Measurements from ENCODE around the gene DHTKD1.
"Not testable (repeated sequence)": the region's sequence is repeated elsewhere in the genome, so short reads cannot be mapped to it uniquely, and the experiment has no call there.

Gene DHTKD1

DNA sequence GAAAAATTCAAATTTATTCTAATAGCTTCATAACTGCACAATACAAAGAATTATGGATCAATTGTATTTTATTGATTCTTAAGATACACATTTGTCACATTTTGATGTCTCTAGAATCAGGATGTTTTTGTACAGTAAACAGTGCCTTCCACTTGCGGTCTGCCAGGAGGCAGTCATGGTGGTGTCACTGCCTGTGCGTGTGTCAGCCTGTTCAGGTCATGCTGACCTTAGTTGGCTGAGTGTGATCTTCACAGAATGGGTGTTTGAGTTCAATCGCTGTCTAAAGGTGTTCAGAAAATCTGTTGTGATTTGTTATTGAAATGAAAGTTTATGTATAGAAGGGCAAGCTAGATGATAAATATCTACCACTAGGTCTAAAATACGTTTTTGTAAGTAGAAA, 81.4 kb downstream of the DHTKD1 start:
- FAIRE-seq: no peak

DNA sequence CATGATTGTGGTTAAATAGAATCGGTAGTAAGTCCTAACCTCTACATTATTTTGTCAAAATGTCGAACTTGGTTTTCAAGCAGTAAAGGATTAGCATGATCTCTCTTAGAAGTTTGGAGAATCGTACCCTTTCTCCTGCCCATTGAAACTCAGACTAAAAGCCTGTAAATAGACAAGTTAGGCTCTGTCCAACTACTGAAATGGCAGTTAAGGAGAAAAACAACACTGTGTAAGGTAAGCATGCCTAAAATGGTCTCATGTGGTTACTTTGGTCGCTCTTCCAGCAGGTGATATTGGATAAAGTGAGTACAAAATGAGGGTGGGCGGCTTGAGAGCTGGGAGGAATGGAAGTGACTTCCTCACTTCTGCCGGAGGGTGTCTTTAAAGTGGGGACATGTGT, 85.8 kb downstream of the DHTKD1 start:
- DNase-seq (ENCODE audit: low spot score) (no peak), FAIRE-seq (no peak)

More for the DNA sequence above, 81.4 kb downstream of the DHTKD1 start:
- no peak for DNase-seq (ENCODE audit: low spot score)

DNA sequence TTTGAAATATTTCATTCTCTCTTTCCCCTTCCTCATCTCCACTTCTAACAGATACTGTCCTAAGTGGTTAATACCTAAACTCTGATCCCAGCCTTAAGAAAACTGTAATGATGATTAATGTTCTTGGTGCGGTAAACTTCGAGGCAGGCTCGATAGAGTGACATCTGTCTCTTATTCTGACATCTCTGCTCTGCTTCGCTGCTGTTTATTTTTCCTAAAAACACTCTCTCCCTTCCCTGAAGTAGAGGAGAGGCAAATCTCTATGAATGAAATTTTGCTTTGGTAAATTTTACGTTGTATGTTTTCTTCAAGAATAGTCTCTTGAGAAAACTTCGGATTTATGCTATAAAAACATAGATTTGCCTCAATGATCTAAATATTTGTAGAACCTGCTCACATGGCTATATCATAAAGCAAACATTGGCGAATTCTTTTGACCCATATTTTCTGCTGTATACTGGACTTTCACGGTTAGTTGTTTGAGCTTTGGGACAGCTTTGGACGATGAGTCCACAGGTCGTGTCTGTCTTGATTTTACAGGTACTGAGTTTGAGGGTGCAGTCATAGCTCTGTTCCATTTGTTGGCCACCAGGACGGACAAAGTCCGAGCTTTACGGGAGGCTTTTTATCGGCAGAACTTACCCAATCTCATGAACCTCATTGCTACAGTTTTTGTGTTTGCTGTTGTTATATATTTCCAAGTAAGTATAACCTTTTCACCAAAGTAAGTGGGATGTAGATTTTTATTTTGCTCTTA, 87.8 kb downstream of the DHTKD1 start:
- DNase-seq (ENCODE audit: low spot score): no peak
- no peak for FAIRE-seq

DNA sequence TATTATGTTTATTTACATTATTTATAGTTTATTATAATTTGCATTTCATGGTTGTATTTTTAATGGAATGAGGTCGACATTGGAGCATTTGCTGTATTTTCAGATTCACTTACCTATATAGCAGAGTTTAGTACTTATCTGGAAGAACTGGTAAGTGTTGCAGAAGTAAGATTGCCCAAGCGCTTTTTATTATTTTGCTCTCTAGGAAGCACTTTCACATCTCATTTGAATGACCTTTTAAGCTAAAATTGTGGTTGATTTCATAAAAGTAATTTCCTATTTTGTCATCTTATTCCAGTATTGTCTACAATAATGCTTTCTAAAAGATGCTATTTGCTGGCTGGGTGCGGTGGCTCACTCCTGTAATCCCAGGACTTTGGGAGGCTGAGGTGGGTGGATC, 89.4 kb downstream of the DHTKD1 start:
- FAIRE-seq: no peak
- no peak for DNase-seq (ENCODE audit: low spot score)

DNA sequence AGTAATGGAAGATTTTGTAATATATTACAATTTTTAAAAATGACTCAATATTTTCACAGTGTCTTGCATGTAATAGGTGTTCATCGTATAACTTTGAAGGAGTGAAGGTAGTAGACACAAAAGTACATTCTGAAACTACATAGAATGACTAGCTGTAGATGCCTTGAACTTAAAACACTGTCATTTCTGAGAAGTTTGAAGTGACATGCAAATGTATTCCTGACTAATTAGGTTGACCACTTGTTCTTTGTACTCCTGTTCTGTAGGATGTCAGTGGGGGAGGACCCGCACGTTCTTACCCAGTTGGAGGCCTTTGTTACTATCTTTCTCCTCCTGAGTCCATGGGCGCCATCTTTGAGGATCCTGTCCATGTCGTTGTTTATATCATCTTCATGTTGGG, 91.9 kb downstream of the DHTKD1 start:
- DNase-seq (ENCODE audit: low spot score) (no peak), FAIRE-seq (no peak)

GRCh38 chr10:12162927-12163326, 94.2 kb downstream of the DHTKD1 start:
- DNase-seq (ENCODE audit: low spot score) (no peak), FAIRE-seq (no peak)

- FAIRE-seq (no peak), DNase-seq (ENCODE audit: low spot score) (no peak)
Observed at GRCh38 chr10:12164085-12164484, 95.3 kb downstream of the DHTKD1 start.

- no peak for DNase-seq (ENCODE audit: low spot score)
- no peak for FAIRE-seq
Observed at GRCh38 chr10:12165036-12165435, 96.3 kb downstream of the DHTKD1 start.

DNA sequence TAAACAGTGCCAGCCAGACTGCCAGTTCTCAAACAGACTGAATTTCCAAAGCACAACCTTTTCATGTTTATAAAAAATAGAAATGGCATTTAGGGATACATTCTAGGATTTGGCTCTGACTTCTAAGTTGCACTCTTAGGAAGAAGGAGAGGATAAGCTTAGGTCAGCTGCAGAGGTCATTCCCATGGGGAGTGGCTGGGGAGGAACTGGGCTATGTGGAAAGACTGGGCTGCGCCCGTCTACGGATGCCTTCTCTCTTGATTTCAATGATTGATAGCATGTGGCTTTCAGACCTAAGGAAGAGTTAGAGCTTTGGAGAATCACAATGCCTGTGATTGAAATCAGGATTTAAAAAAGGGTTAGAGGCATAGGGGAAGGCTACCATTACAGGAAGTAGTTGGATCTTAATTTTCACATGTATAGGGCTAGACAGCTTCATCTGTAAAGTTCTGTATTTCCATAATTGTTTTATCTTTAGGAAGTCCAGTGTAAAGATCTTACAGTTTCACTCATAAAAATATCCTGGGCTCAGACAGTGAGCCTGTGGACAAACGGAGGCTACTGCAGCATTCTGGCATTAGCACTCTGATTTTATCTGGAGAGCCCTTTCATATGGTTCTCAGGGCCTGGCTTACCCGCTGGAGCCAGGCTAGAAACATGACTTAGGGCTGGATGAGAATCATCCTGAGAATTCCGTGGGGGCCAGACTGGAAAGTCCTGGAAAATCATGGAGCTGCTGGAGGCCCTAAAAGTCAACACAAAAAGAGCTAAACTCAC, 97.4 kb downstream of the DHTKD1 start:
- FAIRE-seq (no peak), DNase-seq (ENCODE audit: low spot score) (no peak)

DNA sequence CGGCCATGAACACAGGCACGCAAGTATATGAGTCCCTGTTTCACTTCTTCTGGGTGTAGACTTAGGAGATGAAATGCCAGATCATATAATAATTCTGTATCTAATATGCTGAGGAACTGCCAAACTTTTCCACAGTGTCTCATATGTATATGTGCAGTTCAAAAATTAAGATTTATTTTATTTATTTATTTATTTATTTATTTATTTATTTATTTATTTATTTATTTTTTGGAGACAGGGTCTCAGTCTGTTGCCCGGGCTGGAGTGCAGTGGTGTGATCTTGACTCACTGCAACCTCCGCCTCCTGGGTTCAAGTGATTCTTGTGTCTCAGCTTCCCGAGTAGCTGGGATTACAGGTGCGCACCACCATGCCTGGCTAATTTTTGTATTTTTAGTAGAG, 102.8 kb downstream of the DHTKD1 start:
- FAIRE-seq; DNase-seq (ENCODE audit: low spot score): not testable (repeated sequence)

Measured in RCC 7860 (cell line).